Astrocyte (in vitro differentiated cells and primary cell): Measurements from ENCODE around the gene CA10. TPM values are rescaled to one million over a fixed set of nuclear protein-coding genes. Genes with fewer than 3 reads are reported as not detected.

Experiments
- DNase-seq: peaks from one replicate; pipeline ENCODE4 v3.0.0-alpha.2; 2010; ENCODE audit warnings: low read depth
- FAIRE-seq: peaks from 2 replicates; lab custom pipeline; 2011; peaks lifted over from hg19 to GRCh38; lab: Jason Lieb, UNC
- H2AFZ ChIP-seq: 2 replicates; pipeline ENCODE4 v1.6.0; 2012; ENCODE audit warnings: low read depth, low read length, inconsistent platforms
- H3K27ac ChIP-seq: 2 replicates; pipeline ENCODE4 v1.5.1; 2011; ENCODE audit warnings: low read depth, low read length, inconsistent platforms
- H3K27me3 ChIP-seq: 2 replicates; pipeline ENCODE4 v1.6.0; 2011; ENCODE audit warnings: low read length, inconsistent platforms; ENCODE audit not compliant: insufficient read depth
- H3K36me3 ChIP-seq: 2 replicates; pipeline ENCODE4 v1.5.1; 2011; ENCODE audit warnings: low read length, inconsistent platforms; ENCODE audit not compliant: insufficient read depth
- H3K4me1 ChIP-seq: 2 replicates; pipeline ENCODE4 v1.5.1; 2011; ENCODE audit warnings: low read length, inconsistent platforms; ENCODE audit not compliant: insufficient read depth
- H3K4me2 ChIP-seq: 2 replicates; pipeline ENCODE4 v1.6.0; 2012; ENCODE audit warnings: low read length, inconsistent platforms
- H3K4me3 ChIP-seq: 2 replicates; pipeline ENCODE4 v1.5.1; 2011; ENCODE audit warnings: low read depth, mild to moderate bottlenecking, low read length, inconsistent platforms; ENCODE audit not compliant: insufficient read depth
- H3K79me2 ChIP-seq: 2 replicates; pipeline ENCODE4 v1.6.0; 2012; ENCODE audit warnings: mild to moderate bottlenecking, low read length, inconsistent platforms; ENCODE audit not compliant: insufficient read depth
- H3K9ac ChIP-seq: 2 replicates; pipeline ENCODE4 v1.6.0; 2012; ENCODE audit warnings: mild to moderate bottlenecking, low read length, inconsistent platforms
- H3K9me3 ChIP-seq: 2 replicates; pipeline ENCODE4 v1.5.1; 2012; ENCODE audit warnings: low read depth, mild to moderate bottlenecking, low read length, inconsistent platforms; ENCODE audit not compliant: insufficient read depth
- H4K20me1 ChIP-seq: 2 replicates; pipeline ENCODE4 v1.6.0; 2012; ENCODE audit warnings: low read length, inconsistent platforms; ENCODE audit not compliant: insufficient read depth
- H3K27ac Mint-ChIP-seq: one replicate; pipeline ENCODE4 v1.8.0; 2021; ENCODE audit warnings: mild to moderate bottlenecking, mixed read lengths; ENCODE audit not compliant: unreplicated experiment
- H3K27me3 Mint-ChIP-seq: one replicate; pipeline ENCODE4 v1.8.0; 2021; ENCODE audit warnings: low read depth, mixed read lengths; ENCODE audit not compliant: unreplicated experiment
- H3K36me3 Mint-ChIP-seq: one replicate; pipeline ENCODE4 v1.8.0; 2021; ENCODE audit warnings: low read depth, mixed read lengths; ENCODE audit not compliant: unreplicated experiment
- H3K4me1 Mint-ChIP-seq: one replicate; pipeline ENCODE4 v1.8.0; 2021; ENCODE audit warnings: low read depth, mixed read lengths; ENCODE audit not compliant: unreplicated experiment
- H3K4me3 Mint-ChIP-seq: one replicate; pipeline ENCODE4 v1.8.0; 2021; ENCODE audit warnings: mild to moderate bottlenecking, moderate library complexity, mixed read lengths; ENCODE audit not compliant: unreplicated experiment
- H3K9me3 Mint-ChIP-seq: one replicate; pipeline ENCODE4 v1.8.0; 2021; ENCODE audit warnings: mild to moderate bottlenecking, mixed read lengths; ENCODE audit not compliant: unreplicated experiment
- EZH2 ChIP-seq: IDR thresholded peaks from 2 replicates; pipeline ENCODE4 v1.6.1; 2012; ENCODE audit warnings: mild to moderate bottlenecking, low read length, inconsistent platforms; ENCODE audit not compliant: insufficient read depth
- total RNA-seq: library from RNA; stranded (reverse); gene quantifications from 2 replicates; pipeline ENCODE4 v1.2.1, GENCODE V29; 2021
- TF ChIP-seq, protein P1 (sequence below): IDR thresholded peaks from 2 replicates; pipeline ENCODE4 v1.5.1; 2011; ENCODE audit warnings: low read depth, mild to moderate bottlenecking, inconsistent platforms, low read length, moderate library complexity; ENCODE audit not compliant: insufficient read depth

CA10 gene
- total RNA-seq, 1 donor from 2014 or later = 0.43 TPM

DNA sequence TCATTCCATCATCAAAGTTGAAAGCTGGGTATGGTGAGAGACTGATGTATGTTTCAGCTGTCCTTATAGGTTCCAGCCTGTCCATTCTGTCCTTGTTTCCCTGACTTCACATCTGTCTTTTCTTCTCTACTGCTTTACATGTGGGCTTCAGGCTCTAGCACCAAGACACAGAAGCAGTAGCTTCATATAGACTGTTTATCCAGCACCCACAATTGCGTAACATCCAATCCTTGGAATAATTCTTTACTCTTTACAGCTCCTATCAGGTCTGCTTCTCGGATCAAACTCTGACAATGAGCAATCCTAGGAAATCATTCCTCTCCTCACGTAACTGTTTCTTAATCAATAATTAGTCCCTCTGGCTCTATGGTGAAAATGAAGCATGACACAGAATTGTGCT is 158.9 kb downstream of the CA10 start:
- H3K9me3 ChIP-seq = no peaks in the 10 kb centered on the region

DNA sequence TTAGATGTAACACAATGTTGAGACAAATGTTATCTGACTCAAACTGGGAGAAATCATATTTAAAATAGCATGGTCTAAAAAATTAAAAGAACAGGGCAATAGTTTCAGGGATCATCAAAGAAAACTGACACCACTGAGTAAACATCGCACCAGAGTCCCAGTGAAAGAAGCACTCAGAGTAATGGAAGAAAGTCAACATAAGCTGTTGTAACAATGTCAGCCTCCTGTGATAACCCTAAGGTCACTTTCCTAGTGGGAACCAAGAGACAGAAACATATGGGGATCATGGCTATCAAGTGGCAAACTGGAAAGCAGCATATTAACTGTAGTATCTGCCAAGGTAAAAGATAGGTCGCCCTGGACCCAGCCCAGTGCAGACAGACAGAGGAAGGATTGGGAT is 160.8 kb downstream of the CA10 start:
- Histone ChIP-seq H3K27ac (no peak overlapping the region), H3K4me1 (no peaks in the 10 kb centered on the region), H3K27me3 (no peaks in the 10 kb centered on the region), H3K4me3 (no peak overlapping the region), H4K20me1 (no peaks in the 10 kb centered on the region), H3K36me3 (no peaks in the 10 kb centered on the region), H3K9ac (no peak overlapping the region), H2AFZ (no peak overlapping the region), H3K79me2 (no peaks in the 10 kb centered on the region), H3K9me3 (no peaks in the 10 kb centered on the region), H3K4me2 (no peak overlapping the region)
- FAIRE-seq (no peak), DNase-seq (no peak)
- Mint-ChIP-seq H3K27ac (no peak overlapping the region), H3K4me1 (peaks cover 9% of the 10 kb centered on the region), H3K4me3 (no peak overlapping the region), H3K9me3 (no peaks in the 10 kb centered on the region), H3K36me3 (no peaks in the 10 kb centered on the region), H3K27me3 (no peaks in the 10 kb centered on the region)
- TF ChIP-seq, protein P1, sequence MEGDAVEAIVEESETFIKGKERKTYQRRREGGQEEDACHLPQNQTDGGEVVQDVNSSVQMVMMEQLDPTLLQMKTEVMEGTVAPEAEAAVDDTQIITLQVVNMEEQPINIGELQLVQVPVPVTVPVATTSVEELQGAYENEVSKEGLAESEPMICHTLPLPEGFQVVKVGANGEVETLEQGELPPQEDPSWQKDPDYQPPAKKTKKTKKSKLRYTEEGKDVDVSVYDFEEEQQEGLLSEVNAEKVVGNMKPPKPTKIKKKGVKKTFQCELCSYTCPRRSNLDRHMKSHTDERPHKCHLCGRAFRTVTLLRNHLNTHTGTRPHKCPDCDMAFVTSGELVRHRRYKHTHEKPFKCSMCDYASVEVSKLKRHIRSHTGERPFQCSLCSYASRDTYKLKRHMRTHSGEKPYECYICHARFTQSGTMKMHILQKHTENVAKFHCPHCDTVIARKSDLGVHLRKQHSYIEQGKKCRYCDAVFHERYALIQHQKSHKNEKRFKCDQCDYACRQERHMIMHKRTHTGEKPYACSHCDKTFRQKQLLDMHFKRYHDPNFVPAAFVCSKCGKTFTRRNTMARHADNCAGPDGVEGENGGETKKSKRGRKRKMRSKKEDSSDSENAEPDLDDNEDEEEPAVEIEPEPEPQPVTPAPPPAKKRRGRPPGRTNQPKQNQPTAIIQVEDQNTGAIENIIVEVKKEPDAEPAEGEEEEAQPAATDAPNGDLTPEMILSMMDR = no peak
- TF ChIP-seq EZH2 = no peak

More for the DNA sequence above, 158.9 kb downstream of the CA10 start:
- Histone ChIP-seq H3K79me2 (no peaks in the 10 kb centered on the region), H4K20me1 (no peaks in the 10 kb centered on the region), H3K27me3 (no peaks in the 10 kb centered on the region), H3K27ac (no peak overlapping the region), H3K9ac (no peak overlapping the region), H3K36me3 (no peaks in the 10 kb centered on the region), H3K4me1 (no peaks in the 10 kb centered on the region), H3K4me2 (no peak overlapping the region), H3K4me3 (no peak overlapping the region), H2AFZ (no peak overlapping the region)
- no peaks in the 10 kb centered on the region for H3K36me3 Mint-ChIP-seq
- H3K4me1 Mint-ChIP-seq = peaks cover 9% of the 10 kb centered on the region
- H3K9me3 Mint-ChIP-seq = no peaks in the 10 kb centered on the region
- DNase-seq (no peak), FAIRE-seq (no peak)
- no peak overlapping the region for H3K27ac Mint-ChIP-seq
- no peaks in the 10 kb centered on the region for H3K27me3 Mint-ChIP-seq
- TF ChIP-seq, protein P1 = no peak
- no peak for TF ChIP-seq EZH2
- no peak overlapping the region for H3K4me3 Mint-ChIP-seq

DNA sequence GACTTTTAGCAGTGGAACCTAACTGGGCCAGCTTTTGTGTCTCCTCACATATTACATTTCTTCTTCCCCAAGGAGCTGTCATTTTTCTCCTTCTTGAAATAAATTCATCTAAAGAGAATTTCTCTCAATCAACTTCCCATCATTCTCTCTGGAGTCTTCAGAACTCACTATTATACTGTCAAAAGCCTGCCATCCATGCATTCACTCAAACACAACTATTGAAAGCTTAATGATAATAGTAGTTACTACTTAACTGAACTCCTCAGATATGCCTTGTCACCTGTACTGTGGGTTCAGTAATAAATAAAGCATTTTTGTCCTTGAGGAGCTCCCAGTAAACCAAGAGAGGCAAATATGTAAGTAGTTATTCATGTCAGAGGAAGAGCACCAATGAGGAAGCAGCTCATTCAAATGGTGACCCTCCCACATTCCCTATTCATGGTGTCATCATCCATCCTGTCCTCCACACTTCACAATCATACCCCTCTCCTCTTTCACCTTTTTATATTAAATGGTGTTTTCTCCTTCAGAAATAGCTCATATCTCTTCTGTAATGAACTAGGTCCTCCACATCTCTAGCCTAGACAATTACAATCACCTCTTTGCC is 162.6 kb downstream of the CA10 start:
- no peak for FAIRE-seq
- H3K9ac ChIP-seq = no peak overlapping the region
- H2AFZ ChIP-seq = no peak overlapping the region
- H3K4me1 ChIP-seq = no peaks in the 10 kb centered on the region
- H3K27ac ChIP-seq = no peak overlapping the region
- no peak overlapping the region for H3K4me2 ChIP-seq
- Mint-ChIP-seq H3K4me1 (peaks cover 9% of the 10 kb centered on the region), H3K27ac (peak overlapping the region; percentile 68), H3K4me3 (no peak overlapping the region), H3K9me3 (no peaks in the 10 kb centered on the region), H3K27me3 (no peaks in the 10 kb centered on the region), H3K36me3 (no peaks in the 10 kb centered on the region)
- H3K79me2 ChIP-seq = no peaks in the 10 kb centered on the region
- no peaks in the 10 kb centered on the region for H3K36me3 ChIP-seq
- H3K27me3 ChIP-seq = no peaks in the 10 kb centered on the region
- DNase-seq = no peak
- H3K4me3 ChIP-seq = no peak overlapping the region
- H3K9me3 ChIP-seq = no peaks in the 10 kb centered on the region
- TF ChIP-seq EZH2 = no peak
- TF ChIP-seq, protein P1 = no peak
- H4K20me1 ChIP-seq = no peaks in the 10 kb centered on the region
